LNCaP clone FGC (cell line): ENCODE results near the gene SIPA1L3.
"Not testable (repeated sequence)": the region's sequence is repeated elsewhere in the genome, so short reads cannot be mapped to it uniquely, and the experiment has no call there.

Source experiments
- DNase-seq: peaks from one replicate; pipeline ENCODE4 v3.0.0-alpha.2; 2011; ENCODE audit warnings: low read depth
- H3K4me3 ChIP-seq: 2 replicates; pipeline ENCODE4 v1.5.1; 2011; ENCODE audit warnings: mild to moderate bottlenecking, low read depth, low read length, control low read depth
- TF ChIP-seq, protein P1 (sequence below): IDR thresholded peaks from 2 replicates; pipeline ENCODE4 v1.5.1; 2012; ENCODE audit warnings: mild to moderate bottlenecking; ENCODE audit not compliant: control insufficient read depth, insufficient read depth; ENCODE audit errors: extremely low read depth

The SIPA1L3 gene

DNA sequence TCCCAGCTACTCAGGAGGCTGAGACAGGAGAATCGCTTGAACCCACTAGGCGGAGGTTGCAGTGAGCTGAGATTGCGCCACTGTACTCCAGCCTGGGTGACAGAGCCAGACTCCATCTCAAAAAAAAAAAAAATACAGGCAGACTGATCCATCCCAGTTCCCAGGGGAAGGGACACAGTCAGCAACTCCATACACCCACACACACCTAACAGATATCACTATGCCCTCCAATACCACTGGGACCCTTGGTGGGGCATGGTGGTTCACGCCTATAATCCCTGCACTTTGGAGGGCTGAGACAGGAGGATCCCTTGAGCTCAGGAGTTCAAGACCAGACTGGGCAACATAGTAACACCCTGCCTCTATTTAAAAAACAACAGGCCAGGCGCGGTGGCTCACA is 314.4 kb downstream of the SIPA1L3 start:
- no peak for DNase-seq
- TF ChIP-seq, protein P1, sequence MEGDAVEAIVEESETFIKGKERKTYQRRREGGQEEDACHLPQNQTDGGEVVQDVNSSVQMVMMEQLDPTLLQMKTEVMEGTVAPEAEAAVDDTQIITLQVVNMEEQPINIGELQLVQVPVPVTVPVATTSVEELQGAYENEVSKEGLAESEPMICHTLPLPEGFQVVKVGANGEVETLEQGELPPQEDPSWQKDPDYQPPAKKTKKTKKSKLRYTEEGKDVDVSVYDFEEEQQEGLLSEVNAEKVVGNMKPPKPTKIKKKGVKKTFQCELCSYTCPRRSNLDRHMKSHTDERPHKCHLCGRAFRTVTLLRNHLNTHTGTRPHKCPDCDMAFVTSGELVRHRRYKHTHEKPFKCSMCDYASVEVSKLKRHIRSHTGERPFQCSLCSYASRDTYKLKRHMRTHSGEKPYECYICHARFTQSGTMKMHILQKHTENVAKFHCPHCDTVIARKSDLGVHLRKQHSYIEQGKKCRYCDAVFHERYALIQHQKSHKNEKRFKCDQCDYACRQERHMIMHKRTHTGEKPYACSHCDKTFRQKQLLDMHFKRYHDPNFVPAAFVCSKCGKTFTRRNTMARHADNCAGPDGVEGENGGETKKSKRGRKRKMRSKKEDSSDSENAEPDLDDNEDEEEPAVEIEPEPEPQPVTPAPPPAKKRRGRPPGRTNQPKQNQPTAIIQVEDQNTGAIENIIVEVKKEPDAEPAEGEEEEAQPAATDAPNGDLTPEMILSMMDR = no peak
- H3K4me3 ChIP-seq = no peak overlapping the region

DNA sequence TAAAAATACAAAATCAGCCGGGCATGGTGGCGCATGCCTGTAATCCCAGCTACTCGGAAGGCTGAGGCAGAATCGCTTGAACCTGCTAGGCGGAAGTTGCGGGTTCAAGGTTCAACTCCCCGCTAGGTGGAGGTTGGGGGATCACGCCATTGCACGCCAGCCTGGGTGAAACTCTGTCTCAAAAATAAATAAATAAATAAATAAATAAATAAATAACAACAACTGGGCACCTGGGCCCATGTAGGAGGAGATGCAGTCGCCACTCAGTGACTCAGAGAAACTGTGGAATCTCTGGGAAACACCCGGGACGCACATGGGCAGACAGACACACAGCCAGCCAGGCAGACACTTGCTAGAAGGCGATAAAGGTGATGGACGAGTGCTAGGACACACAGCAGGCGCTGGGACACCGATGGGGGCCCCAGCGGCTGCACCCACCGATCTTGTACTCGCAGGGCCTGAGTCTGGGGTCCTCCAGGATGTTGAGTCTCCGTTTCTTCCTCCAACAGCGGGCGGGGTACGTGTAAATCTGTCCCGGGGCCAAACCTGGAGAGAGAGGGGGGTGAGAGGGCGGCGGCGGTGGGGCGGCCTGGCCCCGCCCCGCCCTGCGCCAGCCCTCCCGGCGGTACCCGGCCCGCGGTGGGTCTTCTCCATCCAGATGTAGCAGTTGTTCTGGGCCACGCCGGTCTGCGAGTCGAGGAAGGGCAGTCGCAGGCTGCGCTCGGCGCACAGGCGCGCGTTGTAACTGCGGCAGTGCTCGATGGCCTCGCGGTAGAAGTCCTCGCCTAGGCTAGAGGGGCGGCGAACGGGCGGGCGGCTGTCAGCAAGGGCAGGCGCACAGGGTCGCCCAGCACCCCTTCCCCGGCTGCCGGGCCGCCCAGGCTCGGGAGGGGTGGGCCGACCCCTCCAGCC is 315.2 kb downstream of the SIPA1L3 start:
- TF ChIP-seq, protein P1 = no peak
- no peak for DNase-seq
- no peak overlapping the region for H3K4me3 ChIP-seq

DNA sequence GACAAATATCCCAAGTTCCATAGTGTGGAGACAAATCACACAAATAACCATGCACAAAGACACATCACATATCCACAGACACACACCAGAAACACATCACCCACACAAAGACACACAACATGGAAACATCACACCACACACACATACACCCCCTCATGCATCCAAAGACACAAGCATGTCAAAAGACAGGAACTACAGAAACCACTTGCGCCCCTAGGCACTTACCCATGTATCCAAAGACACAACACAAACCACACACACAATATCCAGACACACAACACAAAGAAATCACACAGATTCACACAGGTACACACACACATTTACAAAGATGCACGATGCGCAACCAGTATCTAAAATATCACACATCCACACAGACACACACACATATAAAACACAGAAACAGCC is 316.1 kb downstream of the SIPA1L3 start:
- H3K4me3 ChIP-seq = peak overlapping the region; percentile 53
- DNase-seq = no peak
- TF ChIP-seq, protein P1 = no peak

DNA sequence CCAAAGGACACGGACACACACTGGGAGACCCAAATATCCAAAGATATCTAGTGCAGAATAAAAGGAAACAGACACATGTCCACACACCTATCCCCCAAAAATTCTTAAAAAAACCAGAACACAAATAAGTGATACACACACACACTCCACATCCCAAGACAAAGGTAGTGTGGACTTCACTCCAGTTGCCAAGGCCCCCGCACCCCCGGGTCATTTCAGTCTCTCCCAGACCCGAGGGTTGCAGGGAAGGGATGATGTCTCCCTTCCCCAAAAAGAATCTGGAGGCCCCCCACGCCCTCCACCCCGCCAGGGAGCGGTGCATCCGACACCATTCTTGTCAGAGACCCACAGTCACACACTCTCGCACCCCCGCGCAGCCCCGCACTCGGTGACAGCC is 316.6 kb downstream of the SIPA1L3 start:
- TF ChIP-seq, protein P1 = no peak
- DNase-seq = no peak

DNA sequence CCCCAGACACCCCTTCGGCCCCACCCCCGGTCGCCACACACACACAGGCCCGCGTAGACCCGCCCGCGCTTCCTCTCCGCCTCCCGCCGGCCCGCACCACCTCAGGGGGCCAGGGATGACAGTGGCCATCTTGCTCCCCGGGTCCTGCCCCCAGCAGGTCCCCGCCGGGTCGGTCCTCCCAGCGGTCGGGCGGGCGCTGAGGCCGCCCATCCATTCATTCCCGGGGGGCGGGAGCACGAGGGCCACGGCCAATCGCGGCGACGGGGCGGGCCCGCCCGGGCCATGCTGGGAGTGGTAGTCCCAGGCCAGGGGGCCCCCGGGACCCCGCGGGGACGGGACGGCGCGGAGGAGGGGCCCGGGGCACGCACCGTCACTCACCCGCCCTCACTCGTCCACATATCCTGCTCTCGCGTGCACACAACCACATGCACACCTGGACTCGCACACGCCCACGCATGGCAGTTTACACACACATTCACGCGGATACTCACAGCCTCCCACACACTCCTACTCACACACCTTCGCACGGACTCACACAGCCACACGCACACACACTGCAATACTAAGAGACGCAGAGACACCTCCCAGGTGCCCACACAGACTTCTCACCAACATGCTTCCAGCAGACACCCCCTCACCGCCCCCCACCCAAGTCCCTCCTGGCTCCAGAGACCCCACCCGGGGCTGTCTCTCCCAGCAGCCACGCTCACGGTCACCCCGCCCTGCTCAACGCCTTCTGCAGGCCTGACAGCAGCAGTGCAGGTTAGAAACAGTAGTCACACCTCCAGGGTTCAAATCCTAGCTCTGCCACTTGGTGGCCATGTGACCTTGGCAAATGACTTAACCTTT is 317.2 kb downstream of the SIPA1L3 start, which contains the start of gene DPF1:
TSS of gene DPF1 (minus strand) at position 209 of the 849 bp plus-strand sequence. CDS start at position 129, 80 bp downstream.
- peak within 1 kb of the TSS; percentile 53 for H3K4me3 ChIP-seq
- TF ChIP-seq, protein P1 = 0 out of 2 replicates have a peak, but pooled peaks have one; percentile 6
- DNase-seq = no peak

More for the DNA sequence above, 316.6 kb downstream of the SIPA1L3 start:
- peak overlapping the region; percentile 53 for H3K4me3 ChIP-seq

DNA sequence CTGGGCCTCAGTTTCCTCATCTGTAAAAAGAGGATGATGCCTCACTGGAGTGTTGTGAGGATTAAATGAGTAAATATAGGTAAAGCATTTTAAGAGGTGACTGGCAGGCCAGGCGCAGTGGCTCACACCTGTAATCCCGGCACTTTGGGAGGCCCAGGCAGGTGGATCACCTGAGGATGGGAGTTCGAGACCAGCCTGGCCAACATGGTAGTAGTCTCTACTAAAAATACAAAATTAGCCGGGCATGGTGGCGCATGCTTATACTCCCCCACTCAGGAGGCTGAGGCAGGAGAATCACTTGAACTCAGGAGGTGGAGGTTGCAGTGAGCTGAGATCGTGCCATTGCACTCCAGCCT is 317.8 kb downstream of the SIPA1L3 start:
- peak overlapping the region; percentile 53; the same call in 1 of the 2 replicates for H3K4me3 ChIP-seq
- not testable (repeated sequence) for DNase-seq
